Activated effector memory CD4-positive, alpha-beta T cell treated with Interleukin-2 at 50 U/mL for 16 hours (primary cell): ENCODE measurements around the gene RASSF6.
"Not testable (repeated sequence)": the region's sequence is repeated elsewhere in the genome, so short reads cannot be mapped to it uniquely, and the experiment has no call there.

Experiments
- DNase-seq: peaks from one replicate; pipeline ENCODE4 v3.0.0-alpha.2; 2020

The RASSF6 gene, protein sequence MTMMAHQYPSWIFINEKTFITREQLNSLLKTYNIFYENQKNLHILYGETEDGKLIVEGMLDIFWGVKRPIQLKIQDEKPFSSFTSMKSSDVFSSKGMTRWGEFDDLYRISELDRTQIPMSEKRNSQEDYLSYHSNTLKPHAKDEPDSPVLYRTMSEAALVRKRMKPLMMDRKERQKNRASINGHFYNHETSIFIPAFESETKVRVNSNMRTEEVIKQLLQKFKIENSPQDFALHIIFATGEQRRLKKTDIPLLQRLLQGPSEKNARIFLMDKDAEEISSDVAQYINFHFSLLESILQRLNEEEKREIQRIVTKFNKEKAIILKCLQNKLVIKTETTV

DNA sequence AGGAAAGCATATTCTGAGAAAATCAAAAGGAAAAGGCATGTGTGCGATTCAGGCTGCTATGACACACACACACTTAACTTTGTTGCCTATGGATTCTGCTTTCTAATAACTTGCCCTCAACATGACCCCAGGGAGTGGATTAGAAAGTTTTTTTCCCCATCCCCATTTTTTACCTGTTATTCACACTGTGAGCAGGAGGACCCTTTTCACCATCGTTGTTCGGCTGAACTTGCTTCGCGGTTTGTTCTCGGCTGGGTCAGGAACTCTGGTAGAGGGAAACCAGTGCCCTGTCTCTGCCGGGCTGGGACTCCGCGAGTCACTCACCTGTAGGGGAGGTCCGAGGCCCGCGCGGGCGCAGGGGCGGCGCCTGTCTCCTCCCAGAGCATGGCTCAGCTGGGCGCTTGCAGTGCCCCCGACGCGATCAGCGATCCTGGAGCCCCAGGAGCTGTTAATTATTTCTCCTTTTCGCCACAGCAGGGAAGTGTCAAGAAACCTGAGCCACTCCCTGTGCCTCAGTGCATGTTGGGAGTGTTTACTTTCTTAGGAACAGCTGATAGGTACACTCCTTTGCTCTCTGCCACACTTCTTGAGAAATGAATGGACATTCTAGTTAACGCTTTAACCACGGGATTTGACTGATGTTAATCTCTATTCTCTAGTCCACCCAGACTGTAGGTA lies at the start of gene RASSF6:
Gene RASSF6, minus strand, starts transcription at position 322 of the 678 bp plus-strand sequence. CDS start 8,641 bp downstream, outside the sequence.
- peak; percentile 4 for DNase-seq

DNA sequence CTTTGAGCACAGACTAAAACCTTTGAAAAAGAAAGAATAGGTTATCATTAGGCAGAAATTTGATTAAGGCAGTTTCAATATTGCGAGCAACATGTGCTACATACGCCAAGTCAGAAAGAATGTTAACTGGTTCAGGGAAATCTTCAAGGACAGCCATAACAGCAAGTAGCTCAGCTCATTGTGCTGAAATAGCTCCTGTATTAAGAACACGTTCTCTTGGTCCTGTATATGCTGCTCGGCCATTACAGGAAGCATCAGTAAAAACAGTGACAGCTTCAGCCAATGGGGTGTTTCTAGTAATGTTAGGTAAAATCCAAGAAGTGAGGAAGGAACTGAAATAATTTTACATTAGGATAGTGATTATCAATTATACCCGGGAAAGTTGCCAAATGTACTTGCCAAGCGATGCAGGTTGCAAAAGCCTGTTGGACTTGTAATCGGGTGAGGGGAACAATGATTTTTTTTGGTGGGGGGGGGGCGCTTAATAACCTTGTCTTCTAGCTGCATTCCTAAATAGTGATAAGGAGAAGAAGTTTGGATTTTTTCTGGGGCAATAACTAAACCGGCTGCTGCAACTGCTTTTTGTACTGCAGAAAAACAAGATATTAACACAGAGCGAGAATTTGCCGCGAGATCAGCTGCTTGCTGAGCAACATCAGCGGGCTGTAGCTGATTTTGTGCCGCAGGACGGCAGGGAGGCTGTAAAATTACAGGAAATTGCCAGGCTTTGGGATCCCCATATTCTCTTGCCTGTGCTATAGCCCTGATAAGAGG lies 49.4 kb upstream of the RASSF6 start:
- no peak for DNase-seq

DNA sequence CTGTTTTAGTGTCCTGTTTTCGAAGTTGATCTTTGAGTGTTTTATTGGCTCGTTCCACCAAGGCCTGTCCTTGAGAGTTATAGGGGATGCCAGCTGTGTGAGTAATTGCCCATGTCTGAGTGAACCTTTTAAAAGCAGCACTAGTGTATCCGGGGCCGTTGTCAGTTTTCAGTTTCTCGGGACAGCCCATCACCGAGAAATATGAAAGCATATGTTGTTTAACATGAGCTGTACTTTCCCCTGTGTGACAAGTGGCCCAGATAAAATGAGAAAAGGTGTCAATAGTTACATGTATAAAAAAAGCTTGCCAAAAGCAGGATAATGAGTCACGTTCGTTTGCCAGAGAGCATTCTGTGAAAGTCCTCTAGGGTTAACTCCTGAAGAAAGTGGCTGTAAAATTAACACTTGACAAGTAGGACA lies 48.6 kb upstream of the RASSF6 start:
- DNase-seq: no peak

DNA sequence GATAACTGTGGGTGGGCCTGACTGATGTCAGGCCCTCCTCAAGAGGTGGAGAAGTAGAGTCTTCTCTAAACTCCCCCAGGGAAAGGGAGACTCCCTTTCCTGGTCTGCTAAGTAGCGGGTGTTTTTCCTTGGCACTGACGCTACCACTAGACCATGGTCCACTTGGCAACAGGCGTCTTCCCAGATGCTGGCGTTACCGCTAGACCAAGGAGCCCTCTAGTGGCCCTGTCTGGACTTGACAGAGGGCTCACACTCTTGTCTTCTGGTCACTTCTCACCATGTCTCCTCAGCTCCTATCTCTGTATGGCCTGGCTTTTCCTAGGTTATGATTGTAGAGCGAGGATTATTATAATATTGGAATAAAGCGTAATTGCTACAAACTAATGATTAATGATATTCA lies 45.7 kb upstream of the RASSF6 start:
- DNase-seq: not testable (repeated sequence)

DNA sequence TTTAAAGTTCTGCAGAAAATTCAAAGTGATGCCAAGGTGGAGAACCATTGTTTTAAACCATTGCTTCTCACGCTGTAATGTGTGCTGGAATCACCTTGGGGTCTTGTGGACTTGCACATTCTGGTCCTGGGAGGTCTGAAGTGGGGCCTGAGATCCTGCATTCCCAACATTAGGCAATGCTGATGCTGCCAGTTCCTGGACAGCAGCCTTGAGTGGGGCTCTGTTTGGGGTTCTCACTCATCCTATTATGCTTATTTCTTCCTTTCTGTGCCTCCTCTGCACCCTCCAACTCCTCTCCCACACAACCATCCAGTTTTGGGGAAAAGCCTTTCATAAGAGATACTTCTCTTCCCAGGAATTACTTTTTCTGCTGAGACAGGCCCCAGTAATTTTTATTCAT lies 44.2 kb upstream of the RASSF6 start:
- DNase-seq: no peak

DNA sequence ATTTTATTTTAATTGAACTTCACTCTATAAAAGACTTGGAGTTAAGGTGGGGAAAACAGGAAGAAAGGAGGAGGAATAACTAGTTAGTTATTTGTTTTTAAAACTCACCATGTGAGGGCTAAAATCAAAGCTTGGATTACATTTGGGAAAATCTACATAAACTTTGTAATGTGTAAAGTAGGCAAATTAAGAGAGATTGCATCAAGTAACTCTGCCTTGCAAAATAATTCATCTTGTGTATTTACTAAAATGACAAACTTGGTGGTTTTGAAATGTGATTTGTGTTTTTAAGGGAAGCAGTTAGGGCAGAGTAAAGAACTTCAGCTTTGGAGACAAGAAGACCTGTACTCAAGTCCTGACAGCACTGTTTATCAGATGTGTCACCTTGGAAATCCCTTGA lies 43.3 kb upstream of the RASSF6 start:
- DNase-seq: no peak

DNA sequence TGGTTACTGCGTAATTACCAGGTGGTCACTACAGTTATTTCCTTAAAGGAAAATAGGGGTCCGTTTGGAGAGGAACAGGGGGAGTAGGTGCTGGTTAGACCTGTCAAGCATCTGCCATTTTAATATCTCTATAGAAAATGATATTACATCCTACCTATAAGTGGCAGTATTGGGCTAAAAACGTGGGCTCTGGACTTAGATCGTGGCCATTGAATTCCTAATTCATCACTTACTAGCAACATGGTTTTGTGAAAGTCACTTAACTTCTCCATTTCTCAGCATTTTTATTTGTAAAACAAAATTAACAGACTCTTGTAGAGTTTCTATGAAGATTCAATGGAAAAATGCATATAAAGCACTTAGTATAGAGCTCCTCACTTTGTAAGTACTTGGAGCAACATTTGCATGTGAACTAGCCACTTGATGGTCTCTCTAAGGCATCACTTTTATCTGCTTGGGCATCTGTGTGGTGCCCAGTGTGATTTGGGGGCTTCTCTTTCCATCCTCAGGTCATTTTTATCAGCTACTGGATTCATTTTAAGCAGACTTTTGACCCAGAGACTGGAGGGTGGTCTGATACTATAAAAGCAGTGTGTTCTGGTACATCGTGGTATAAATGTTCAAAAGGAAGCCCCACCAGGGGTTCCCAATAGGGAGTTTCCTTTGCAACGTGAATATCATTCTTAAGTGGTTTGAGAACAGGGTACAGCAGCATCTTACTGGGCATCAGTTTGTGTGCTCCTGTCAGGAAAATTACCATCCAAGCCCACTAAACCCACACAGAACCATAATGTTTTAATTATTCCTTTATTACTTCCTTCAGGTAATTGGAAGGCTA lies 42.7 kb upstream of the RASSF6 start:
- DNase-seq: no peak

DNA sequence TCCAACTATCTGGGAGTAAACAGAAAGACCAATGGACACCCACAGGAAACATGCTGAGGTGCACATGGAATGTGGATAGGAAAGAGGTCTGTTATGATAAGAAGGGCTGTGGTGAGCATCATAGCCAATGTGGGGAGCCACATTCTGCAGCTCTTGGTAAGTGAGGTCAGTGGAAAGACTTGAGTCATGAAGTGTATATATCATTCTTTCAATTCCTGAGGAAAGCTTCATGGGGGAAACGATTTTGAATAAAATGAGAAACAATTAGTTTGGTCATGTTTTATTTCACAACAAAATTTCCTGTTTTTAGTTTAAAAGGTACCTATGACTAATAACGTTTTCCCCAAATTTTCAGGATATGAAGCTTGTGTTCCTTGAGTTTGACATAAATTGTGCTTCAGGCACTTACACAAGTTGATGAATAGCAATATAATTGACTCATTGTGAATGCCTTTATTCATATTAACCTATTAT lies 41.4 kb upstream of the RASSF6 start:
- no peak for DNase-seq

DNA sequence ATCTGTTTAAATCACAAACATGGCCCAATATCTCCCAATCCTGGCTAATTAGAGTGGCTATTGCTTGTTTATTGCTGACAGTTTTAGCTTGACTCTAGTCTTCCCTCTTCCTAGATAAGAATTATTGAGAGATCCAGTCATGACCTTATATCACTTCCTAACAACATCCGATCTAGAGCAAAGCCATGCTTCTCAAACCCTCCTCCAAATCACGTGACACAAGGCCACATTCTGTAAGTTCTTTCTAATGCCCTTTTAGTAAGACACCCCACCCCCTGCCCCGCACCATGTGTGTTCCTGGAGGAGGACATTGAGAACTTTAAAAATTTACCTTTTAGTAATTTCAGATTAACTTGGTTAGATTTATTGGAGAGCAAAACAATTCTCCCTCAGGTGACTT lies 40.6 kb upstream of the RASSF6 start:
- DNase-seq: no peak

DNA sequence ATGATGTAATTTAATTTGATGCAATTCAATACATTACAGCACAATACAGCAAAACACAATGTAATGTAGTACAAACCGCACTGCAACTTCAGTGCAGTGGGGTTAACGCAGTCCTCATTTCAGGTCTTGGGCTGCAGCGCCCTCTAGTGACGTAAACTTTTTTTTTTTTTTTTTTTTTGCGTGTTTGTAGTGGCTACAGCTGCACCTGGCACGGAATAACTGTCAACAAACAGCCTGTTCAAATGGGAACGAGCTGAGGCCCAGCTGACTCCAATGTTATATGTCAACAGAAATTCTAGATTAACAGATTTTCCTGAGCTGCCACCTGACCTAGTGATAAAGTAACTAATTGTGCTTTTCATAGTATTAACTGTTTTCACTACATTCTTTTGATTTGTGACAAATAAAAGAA lies 33.5 kb upstream of the RASSF6 start:
- no peak for DNase-seq

DNA sequence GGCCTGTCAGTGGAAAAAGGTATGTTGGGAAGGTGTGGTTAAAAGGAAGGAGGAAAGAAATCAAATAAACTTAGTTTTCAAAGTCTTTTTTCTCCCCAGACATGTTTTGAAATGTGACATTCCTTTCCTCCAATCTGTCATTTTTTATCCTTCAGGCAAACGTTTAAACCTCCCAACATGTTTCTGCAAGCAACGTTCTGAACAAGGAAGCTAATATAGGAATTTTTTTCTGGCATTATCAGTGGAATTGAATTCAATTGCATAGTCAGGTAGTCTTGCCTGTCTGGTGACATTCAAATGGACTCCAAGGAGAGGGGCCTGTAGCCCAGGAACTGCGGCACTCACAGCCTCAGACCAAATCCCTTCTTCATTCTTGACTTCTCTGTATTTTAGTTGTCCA lies 30.0 kb upstream of the RASSF6 start:
- no peak for DNase-seq

DNA sequence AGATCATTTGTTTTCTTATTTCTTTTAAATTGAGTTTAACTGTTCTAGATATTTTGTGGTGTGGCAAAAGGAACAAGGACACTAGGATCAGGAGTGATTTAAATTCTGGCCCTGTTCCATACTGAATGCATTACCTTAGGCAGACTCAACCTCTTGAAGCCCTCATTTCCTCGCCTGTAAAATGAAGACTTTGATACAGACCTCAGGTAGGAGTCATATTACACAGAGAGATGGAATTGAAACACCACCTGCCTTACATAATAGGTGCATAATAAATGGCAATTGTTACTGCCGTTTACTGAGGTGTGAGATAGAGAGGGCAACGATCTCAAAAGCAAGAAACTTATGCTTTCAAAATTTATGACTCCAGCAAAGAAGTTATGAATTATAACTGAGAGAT lies 28.2 kb upstream of the RASSF6 start:
- no peak for DNase-seq

DNA sequence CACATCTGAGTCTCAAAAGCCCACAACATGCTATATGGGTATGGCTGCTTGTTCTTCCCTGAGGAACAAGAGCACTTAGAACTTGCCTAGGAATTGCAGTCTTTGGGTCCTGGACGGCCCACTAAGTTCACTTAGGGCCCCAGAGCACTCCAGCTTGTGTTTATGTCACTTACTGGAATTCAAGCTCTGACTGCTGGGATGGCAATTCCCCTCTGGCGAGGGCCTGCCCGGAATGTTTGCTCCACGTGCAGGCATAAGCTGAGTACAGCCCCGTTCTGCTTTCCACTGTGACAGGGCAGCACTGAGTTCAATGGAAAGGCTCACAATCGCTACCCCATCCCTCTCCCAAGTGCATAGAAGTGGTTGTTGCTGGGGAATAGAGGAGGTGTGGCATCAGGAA lies 25.9 kb upstream of the RASSF6 start:
- no peak for DNase-seq

DNA sequence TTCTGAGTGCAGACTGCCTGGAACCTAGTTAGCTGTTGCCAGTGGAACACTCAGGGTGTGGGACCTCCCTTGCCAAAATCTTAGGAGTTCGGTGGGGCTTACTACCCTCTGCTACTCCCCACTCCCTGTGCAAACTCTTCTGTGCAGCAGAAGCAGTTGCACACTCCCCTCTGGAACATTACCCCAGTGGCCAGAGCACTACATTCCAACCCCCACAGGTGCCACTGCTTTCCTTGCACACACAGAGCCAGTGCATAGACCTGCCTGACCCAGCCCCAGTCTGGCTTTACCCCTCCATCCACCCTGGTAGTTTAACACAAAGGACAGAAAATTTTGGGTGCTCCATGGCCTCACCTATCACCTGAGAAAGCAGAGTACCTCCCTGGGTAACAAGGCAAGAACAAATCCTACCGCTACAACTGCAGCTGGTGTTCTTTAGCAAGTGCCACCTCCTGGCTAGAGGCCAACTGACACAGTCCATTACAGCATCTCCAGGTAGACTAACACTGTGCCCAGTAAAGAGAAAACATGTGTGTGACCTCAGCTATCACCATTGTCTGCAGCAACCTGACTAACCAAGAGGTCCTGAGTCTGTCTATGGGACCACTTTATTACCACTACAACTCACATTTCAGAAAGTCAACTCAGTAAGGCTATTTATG lies 11.5 kb upstream of the RASSF6 start:
- DNase-seq: no peak

DNA sequence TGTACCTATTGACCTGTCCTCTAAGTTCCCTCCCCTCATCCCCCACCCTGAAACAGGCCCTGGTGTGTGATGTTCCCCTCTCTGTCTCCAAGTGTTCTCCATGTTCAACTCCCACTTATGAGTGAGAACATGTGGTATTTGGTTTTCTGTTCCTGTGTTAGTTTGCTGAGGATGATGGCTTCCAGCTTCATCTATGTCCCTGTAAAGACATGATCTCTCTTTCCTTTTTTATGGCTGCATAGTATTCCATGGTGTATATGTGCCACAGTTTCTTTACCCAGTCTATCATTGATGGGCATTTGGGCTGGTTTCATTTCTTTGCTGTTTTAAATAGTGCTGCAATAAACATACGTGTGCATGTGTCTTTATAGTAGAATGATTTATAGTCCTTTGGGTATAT lies 8.6 kb upstream of the RASSF6 start:
- DNase-seq: not testable (repeated sequence)

DNA sequence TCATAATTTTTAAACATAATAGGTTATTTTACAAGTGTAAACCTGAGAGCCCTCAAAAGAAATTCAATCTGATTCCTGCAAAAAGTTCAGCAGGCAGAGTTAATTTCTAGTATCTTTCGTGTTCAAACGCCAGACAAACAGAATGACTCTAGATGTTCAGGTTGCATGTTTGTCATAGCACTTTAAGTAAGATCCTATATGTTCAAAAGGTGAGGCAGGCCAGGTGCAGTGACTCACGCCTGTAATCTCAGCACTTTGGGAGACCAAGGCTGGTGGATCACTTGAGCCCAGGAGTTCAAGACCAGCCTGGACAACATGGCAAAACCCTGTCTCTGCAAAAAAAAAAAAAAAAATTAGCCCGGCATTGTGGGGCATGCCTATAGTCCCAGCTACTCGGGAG lies 1.1 kb upstream of the RASSF6 start:
- no peak for DNase-seq

DNA sequence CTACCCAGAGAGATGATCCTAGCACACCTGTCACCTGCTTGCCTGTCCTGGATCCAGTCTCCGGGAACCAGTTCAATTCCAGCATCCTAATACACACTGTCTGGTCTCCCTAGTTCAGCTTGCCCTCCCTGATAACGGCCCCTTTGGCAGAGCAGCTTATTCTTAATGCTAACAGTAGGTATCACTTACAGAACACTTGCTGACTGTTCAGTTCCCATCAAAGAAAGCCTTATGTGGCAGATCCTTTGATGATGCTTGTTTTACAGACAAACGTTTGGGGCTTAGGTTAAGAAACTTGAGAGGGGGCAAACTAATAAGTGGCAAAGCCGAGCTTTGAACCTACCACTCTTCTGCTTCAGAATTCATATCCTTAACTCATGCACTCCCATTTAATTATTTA lies 890 bp downstream of the RASSF6 start:
- DNase-seq: no peak

DNA sequence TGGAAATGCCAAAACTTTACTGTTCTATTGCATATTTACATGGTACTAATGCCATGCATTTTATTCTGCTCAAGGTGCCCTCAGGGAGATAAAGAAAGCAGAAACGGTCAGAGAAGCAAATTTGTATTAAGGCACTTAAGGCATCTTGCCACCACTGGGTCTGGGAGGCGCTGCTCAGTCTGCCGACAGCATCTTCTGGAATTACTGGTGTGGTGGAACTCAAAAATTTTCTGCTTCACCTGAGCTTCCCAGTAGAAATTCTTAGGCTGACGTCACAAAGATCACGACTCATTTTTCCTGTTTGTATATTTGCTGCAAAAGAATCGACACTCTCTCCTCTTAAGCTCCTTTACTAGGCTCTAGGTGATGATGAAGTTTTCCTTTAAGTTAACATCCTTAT lies 3.0 kb downstream of the RASSF6 start:
- DNase-seq: no peak

DNA sequence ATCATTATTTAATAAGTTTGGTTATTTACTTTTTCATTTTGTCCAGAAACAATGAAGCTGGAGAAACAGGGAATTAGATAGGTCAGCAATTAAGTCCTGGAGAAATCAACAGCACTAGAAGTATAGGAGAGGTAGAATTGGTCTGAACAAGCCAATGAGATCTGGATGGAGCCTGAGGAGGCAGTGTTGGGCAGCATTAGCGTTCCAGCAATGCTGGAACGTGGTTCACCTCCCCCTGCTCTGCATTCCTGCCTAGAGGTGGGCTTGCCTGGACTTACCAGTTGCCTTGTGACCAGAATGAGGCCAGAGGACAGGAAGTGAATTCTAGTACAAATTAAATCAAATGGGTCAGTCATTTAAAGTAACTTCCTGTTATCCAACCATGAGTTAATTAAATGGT lies 4.6 kb downstream of the RASSF6 start:
- no peak for DNase-seq

DNA sequence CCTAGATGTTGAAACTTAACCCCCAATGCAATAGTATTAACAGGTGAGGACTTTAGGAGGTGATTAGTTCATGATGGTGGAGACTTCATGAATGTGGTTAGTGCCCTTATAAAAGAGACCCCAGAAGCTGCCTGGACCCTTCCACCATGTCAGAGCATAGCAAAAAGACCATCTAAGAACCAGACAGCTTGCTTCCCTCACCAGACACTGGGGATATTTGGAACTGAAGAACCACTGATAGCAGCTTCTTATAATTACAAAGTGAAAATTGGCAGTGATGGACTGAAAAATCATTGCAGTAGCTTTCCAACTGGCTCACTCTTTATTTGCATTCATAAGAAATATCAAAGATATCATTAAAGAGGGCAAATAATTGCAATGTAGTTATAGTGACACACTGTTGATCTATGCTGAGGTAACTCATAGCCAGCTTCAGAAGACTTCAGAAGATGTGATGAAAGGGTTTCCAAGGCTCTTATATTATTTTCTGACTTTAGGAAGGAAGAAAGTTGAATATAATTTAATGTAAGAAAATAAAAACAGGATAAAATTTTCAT lies 5.8 kb downstream of the RASSF6 start:
- no peak for DNase-seq

DNA sequence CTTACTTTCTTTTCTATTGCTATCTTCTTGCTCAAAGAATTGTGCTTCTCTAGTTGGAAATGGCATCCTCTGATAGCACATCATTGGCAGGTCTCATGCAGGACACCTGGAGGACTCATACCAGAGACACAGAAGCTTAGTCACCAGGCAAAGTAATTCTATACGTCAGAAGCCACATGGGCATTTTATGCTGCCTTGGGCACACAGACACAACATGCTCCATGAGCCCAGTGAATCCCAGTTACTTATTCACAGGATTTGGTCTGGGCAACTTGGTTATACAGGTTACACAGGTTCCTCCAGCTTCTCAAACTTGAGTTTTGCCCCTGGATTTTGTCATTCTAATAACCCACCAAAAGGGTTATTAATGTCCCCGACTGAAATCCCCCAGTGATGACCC lies 7.1 kb downstream of the RASSF6 start:
- DNase-seq: no peak

DNA sequence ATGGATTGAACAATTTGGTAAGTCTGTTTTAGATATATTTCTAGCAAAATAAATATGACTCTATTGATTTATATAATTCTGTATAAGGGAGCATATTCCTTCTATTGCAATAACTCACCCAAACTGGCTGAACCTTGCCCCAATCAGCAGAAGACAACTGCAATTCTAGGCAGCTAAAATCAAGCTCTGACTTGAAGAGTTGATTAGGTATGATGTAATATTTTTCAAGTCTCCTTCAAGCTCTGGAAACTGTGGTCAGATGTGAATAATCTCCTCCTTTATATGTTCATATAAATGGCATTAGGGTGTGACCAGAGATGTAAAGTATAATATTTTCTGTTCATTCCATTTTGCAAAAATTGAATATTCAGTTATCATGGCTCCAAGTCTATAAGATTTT lies 8.2 kb downstream of the RASSF6 start:
- no peak for DNase-seq
